ENCODE data around the gene FAM241B.

FAM241B gene

GRCh38 chr10:69649786-69650550 lies 19.9 kb downstream of the FAM241B start:
- no peak for DNase-seq

- DNase-seq = no peak
Observed at GRCh38 chr10:69650589-69651261, 20.7 kb downstream of the FAM241B start.

- DNase-seq = no peak
Observed at GRCh38 chr10:69651362-69651761, 21.3 kb downstream of the FAM241B start.

- no peak for DNase-seq
Observed at GRCh38 chr10:69652111-69652856, 22.2 kb downstream of the FAM241B start.

- DNase-seq = no peak
Observed at GRCh38 chr10:69652857-69653199, 22.8 kb downstream of the FAM241B start.

GRCh38 chr10:69653561-69653960 lies 23.5 kb downstream of the FAM241B start:
- DNase-seq = no peak

- no peak for DNase-seq
Observed at GRCh38 chr10:69655124-69655867, 25.2 kb downstream of the FAM241B start.

GRCh38 chr10:69655868-69656555 lies 26.0 kb downstream of the FAM241B start:
- DNase-seq = no peak

- no peak for DNase-seq
Observed at GRCh38 chr10:69656742-69657269, 26.8 kb downstream of the FAM241B start.

- DNase-seq = no peak
Observed at GRCh38 chr10:69657430-69657829, 27.4 kb downstream of the FAM241B start.

GRCh38 chr10:69657866-69658265 lies 27.8 kb downstream of the FAM241B start:
- DNase-seq = no peak

- no peak for DNase-seq
Observed at GRCh38 chr10:69659241-69660038, 29.4 kb downstream of the FAM241B start.

- DNase-seq = no peak
Observed at GRCh38 chr10:69660296-69660695, 30.2 kb downstream of the FAM241B start.

- no peak for DNase-seq
Observed at GRCh38 chr10:69661414-69662172, 31.5 kb downstream of the FAM241B start.

GRCh38 chr10:69662173-69662877 lies 32.3 kb downstream of the FAM241B start:
- DNase-seq = no peak

- no peak for DNase-seq
Observed at GRCh38 chr10:69662901-69663300, 32.9 kb downstream of the FAM241B start.

- DNase-seq = no peak
Observed at GRCh38 chr10:69663369-69663947, 33.4 kb downstream of the FAM241B start.

- no peak for DNase-seq
Observed at GRCh38 chr10:69665474-69666320, 35.6 kb downstream of the FAM241B start.

GRCh38 chr10:69666756-69667155 lies 36.7 kb downstream of the FAM241B start:
- no peak for DNase-seq
